C4-2B (cell line): ENCODE results near the gene RASGRP1.

Experiments
- H3K27ac ChIP-seq: fragments of 450-650 bp; 2 replicates; pipeline ENCODE4 v1.5.1; 2017
- ZFX ChIP-seq: fragments of 450-650 bp; IDR thresholded peaks from 2 replicates; pipeline ENCODE4 v1.6.1; 2017
- TF ChIP-seq, protein P1 (sequence below): fragments of 450-650 bp; conservative IDR thresholded peaks from 2 replicates; pipeline ENCODE4 v1.5.1; 2017; ENCODE audit warnings: mild to moderate bottlenecking

Gene RASGRP1

DNA sequence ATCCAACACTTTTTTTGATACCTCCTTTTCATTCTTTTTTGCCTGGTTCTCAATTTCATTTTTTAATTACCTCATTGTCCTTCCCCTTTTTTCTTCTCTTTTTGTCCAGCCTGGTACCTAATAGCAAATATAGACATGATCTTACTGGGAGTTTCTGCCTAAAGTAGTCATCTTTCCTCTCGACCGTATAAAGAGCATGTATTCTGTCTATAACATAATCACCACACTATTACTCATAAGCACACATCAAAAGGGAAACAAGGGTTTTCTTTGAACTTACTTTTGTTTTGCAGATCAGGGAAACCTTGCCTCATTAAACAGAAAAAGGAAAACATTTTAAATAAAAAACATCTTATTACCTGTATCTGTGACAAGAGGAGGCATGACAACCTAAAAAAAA is 77.7 kb downstream of the RASGRP1 start:
- TF ChIP-seq ZFX, result no peak
- TF ChIP-seq, protein P1, sequence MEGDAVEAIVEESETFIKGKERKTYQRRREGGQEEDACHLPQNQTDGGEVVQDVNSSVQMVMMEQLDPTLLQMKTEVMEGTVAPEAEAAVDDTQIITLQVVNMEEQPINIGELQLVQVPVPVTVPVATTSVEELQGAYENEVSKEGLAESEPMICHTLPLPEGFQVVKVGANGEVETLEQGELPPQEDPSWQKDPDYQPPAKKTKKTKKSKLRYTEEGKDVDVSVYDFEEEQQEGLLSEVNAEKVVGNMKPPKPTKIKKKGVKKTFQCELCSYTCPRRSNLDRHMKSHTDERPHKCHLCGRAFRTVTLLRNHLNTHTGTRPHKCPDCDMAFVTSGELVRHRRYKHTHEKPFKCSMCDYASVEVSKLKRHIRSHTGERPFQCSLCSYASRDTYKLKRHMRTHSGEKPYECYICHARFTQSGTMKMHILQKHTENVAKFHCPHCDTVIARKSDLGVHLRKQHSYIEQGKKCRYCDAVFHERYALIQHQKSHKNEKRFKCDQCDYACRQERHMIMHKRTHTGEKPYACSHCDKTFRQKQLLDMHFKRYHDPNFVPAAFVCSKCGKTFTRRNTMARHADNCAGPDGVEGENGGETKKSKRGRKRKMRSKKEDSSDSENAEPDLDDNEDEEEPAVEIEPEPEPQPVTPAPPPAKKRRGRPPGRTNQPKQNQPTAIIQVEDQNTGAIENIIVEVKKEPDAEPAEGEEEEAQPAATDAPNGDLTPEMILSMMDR, result no peak
- no peak overlapping the region for H3K27ac ChIP-seq

DNA sequence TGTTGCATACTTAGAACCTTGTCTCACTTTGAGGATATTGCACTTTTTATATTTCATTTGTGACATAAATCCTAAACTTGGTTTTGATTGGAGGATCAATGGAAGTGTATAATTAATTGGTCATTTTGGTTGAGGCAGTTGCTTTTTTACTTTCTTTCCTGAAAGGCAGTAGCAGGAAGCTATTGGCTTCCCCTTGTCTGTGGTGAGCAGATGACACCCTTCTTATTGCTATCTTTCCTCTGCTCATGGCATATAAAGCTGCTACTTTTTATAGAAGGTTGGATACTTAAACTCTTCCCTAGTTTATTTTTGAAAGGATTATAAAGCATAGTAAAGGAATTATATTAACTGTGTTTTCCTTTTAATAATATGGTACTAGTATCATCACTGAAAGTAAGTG is 82.0 kb downstream of the RASGRP1 start:
- H3K27ac ChIP-seq, result no peak overlapping the region
- no peak for TF ChIP-seq ZFX
- TF ChIP-seq, protein P1, result no peak

DNA sequence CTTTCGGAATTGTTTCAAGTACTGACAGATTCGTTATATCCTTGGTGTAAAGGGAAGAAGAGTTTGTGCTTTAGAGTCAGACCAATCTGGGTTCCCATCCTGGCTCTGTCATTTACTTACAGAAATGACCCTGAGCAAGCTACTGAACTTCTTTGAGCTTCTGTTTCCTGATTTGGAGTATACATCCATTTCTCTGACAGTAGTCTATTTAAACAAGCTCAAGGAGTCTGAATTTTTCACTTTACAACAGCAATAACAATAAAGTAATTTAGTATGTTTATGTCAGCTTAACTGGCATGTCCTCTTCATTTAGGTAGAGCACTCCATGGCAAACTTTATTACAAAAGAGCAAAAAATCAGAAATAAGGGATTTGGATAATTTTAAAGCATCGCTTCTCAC is 82.9 kb downstream of the RASGRP1 start:
- H3K27ac ChIP-seq, result no peak overlapping the region
- no peak for TF ChIP-seq ZFX
- TF ChIP-seq, protein P1, result no peak

DNA sequence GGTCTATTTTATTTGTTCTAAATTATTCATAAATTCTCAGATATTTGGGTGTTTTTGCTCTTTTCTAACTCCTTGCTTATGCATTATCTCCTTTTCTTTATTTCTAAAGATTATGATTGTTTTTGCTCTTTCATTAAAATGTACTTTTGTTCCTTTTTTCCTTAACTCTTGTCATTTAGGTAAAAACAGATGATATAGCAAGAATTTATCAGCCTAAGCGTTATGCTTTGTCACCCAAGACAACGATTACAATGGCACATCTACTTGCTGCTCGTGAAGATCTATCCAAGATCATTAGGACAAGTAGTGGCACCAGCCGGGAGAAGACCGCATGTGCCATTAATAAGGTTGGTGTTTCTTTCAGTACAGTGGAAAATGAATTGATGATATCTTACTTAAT is 83.5 kb downstream of the RASGRP1 start:
- H3K27ac ChIP-seq, result no peak overlapping the region
- TF ChIP-seq, protein P1, result no peak
- no peak for TF ChIP-seq ZFX

DNA sequence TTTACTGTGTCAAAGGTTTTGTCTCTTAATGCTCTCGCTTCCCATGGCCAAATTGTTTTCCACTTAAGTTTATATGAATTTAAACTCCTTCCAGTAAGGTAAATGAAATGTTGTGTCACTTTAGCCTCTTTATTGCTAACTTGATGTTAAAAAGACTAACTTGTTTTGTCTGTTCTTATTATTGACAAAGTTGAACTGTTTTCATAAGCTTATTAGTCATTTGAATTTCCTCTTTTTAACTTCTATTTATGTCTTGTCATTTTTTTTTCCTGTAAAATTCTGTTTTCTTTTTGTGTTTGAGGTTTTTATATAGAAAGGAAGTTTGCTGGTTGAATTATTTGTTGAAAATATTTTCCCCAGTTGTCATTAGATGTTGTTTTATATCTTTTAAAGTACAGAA is 84.9 kb downstream of the RASGRP1 start:
- no peak overlapping the region for H3K27ac ChIP-seq
- TF ChIP-seq, protein P1, result no peak
- no peak for TF ChIP-seq ZFX

DNA sequence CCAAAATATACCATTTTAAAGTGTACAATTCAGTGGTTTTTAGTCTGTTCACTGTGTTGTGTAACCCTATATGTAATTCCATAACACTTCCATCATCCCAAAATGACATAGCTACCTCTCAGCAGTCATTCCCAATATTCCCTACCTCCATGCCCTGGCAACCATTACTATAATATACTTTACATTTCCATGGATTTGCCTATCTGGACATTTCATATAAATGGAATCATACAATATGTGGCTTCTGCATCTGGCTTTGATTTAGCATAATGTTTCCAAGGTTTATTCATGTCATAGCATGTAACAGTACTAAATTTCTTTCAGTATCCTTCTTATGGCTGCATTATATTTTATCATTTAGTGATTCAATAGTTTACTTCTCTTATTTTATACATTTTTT is 85.3 kb downstream of the RASGRP1 start:
- no peak overlapping the region for H3K27ac ChIP-seq
- no peak for TF ChIP-seq ZFX
- TF ChIP-seq, protein P1, result no peak

DNA sequence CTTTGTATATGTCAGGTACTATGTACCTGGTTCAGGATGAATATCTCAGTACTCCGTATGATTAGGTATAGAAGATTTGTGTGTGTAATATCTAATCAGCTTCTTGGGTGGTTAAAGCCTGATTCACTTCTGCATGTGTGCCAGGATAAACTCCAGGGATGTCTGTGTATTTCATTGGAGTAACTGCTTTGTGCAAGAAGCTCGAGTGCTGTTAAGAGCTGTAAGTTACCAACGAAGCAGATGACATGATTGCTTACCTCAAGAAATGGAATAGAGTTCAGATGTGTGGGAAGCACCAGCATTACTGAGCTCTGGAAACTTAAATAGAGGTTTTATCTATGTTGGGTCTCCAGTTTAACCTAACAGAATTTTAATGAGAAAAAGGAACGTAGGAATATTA is 87.0 kb downstream of the RASGRP1 start:
- TF ChIP-seq ZFX, result no peak
- TF ChIP-seq, protein P1, result no peak
- H3K27ac ChIP-seq, result no peak overlapping the region
